ENCODE data around the gene INF2.

- TF ChIP-seq CTCF (IDR thresholded peaks at IDR 0.05; ENCODE audit: low read depth, low read length, missing input control) = no peak
- no peak for TF ChIP-seq RXRA (IDR thresholded peaks at IDR 0.05)
- no peak for TF ChIP-seq REST (IDR thresholded peaks at IDR 0.05)
- TF ChIP-seq ATF3 (IDR thresholded peaks at IDR 0.05) = no peak
- TF ChIP-seq MAX (IDR thresholded peaks at IDR 0.05) = no peak
- TF ChIP-seq JUND (IDR thresholded peaks at IDR 0.05) = no peak
- TF ChIP-seq EGR1 (IDR thresholded peaks at IDR 0.05; ENCODE audit: low read depth in 2 of 2) = no peak
- TF ChIP-seq FOXA1 (IDR thresholded peaks at IDR 0.05) = no peak
- no peak for TF ChIP-seq RAD21 (IDR thresholded peaks at IDR 0.05)
- TF ChIP-seq ZBTB33 (IDR thresholded peaks at IDR 0.05) = no peak
- TF ChIP-seq TAF1 (conservative IDR thresholded peaks at IDR 0.05) = no peak
- TF ChIP-seq YY1 (IDR thresholded peaks at IDR 0.05) = no peak
Observed at GRCh38 chr14:104702106-104702505, 12.7 kb downstream of the INF2 start.
